RWPE1 (cell line): ENCODE measurements around the gene PNKP.

Source experiments
- CTCF ChIA-PET: fragments of 350-600 bp; sonication (Branson Sonifier 250); formaldehyde crosslinking; extraction: SDS; loops from one replicate; lab custom pipeline; 2021; lab: Yijun Ruan, JAX
- POLR2A ChIA-PET: fragments of 400-600 bp; formaldehyde crosslinking; extraction: SDS; loops from one replicate; lab custom pipeline; 2020; ENCODE audit warnings: antibody characterized with exemption; ENCODE audit not compliant: low non-redundant PET; lab: Yijun Ruan, JAX
- DNase-seq: peaks from one replicate; pipeline ENCODE4 v3.0.0; 2012; ENCODE audit warnings: low spot score
- H3K27ac ChIP-seq: fragments of 450-650 bp; 2 replicates; pipeline ENCODE4 v1.5.1; 2017
- CTCF ChIP-seq: fragments of 450-650 bp; conservative IDR thresholded peaks from 2 replicates; pipeline ENCODE4 v1.5.1; 2017; ENCODE audit warnings: low read depth, mild to moderate bottlenecking

The PNKP gene

GRCh38 chr19:49817964-49818648 lies 49.3 kb downstream of the PNKP start, which contains the start of gene MED25:
TSS of gene MED25 (plus strand) at chr19:49818289. CDS start at chr19:49818342, 53 bp downstream.
- POLR2A ChIA-PET: interaction anchor here (0.8 kb wide), 1 partner anchor 21 kb away, joined by 10 read pairs; no protein-coding TSS in a partner anchor
- TF ChIP-seq CTCF: no peak
- DNase-seq: peak; percentile 82
- peak within 1 kb of the TSS; percentile 97 for H3K27ac ChIP-seq
- CTCF ChIA-PET: no interaction called here

GRCh38 chr19:49816590-49816989 lies 50.8 kb downstream of the PNKP start:
- H3K27ac ChIP-seq: peak overlapping the region; percentile 97
- TF ChIP-seq CTCF: no peak
- ChIA-PET CTCF (no interaction called here), POLR2A (no interaction called here)
- DNase-seq: no peak

GRCh38 chr19:49814010-49814409 lies 53.4 kb downstream of the PNKP start:
- ChIA-PET POLR2A (no interaction called here), CTCF (no interaction called here)
- DNase-seq: no peak
- no peak for TF ChIP-seq CTCF
- peak overlapping the region; percentile 65 for H3K27ac ChIP-seq

GRCh38 chr19:49812997-49813861 lies 54.1 kb downstream of the PNKP start, which contains the start of gene FUZ:
TSS of gene FUZ (minus strand) at chr19:49813292. CDS start at chr19:49813106, 186 bp downstream.
- peak within 1 kb of the TSS; percentile 84 for H3K27ac ChIP-seq
- CTCF ChIA-PET: interaction anchor here (0.6 to 0.7 kb wide), 2 partner anchors 17 to 46 kb away, joined by 3 read pairs; partner anchors contain the start of gene AP2A1
- POLR2A ChIA-PET: no interaction called here
- no peak for TF ChIP-seq CTCF
- DNase-seq: peak; percentile 92

GRCh38 chr19:49812452-49812996 lies 54.9 kb downstream of the PNKP start:
- ChIA-PET POLR2A (no interaction called here), CTCF (interaction anchor here (0.6 to 0.7 kb wide), 2 partner anchors 16 to 46 kb away, joined by 3 read pairs; partner anchors contain the start of gene AP2A1)
- DNase-seq: no peak

More at GRCh38 chr19:49812452-49812996, 54.9 kb downstream of the PNKP start:
- no peak for TF ChIP-seq CTCF
- H3K27ac ChIP-seq: peak overlapping the region; percentile 84
